GM13977 (cell line): ENCODE results near the gene ATF2.
A peak's percentile ranks its signal among the peaks of the same experiment; 100 is the strongest.

Experiments used
- DNase-seq: peaks from one replicate; pipeline ENCODE4 v3.0.0; 2012; ENCODE audit warnings: low spot score
- in situ Hi-C: fragments of 300-500 bp; cut with MboI; formaldehyde crosslinking; loops from one replicate; pipeline ENCODE4 v1.12.0; 2022; ENCODE audit warnings: low sequenced_read_pairs, low pct_unique_long_range_greater_than_20kb, mixed read lengths, inconsistent platforms; ENCODE audit not compliant: unreplicated experiment
- TF ChIP-seq, protein P1 (sequence below): IDR thresholded peaks from 2 replicates; pipeline ENCODE4 v1.5.1; 2012; ENCODE audit warnings: mild to moderate bottlenecking, control low read depth; ENCODE audit not compliant: insufficient read depth; ENCODE audit errors: extremely low read depth, missing control alignments

The ATF2 gene

DNA sequence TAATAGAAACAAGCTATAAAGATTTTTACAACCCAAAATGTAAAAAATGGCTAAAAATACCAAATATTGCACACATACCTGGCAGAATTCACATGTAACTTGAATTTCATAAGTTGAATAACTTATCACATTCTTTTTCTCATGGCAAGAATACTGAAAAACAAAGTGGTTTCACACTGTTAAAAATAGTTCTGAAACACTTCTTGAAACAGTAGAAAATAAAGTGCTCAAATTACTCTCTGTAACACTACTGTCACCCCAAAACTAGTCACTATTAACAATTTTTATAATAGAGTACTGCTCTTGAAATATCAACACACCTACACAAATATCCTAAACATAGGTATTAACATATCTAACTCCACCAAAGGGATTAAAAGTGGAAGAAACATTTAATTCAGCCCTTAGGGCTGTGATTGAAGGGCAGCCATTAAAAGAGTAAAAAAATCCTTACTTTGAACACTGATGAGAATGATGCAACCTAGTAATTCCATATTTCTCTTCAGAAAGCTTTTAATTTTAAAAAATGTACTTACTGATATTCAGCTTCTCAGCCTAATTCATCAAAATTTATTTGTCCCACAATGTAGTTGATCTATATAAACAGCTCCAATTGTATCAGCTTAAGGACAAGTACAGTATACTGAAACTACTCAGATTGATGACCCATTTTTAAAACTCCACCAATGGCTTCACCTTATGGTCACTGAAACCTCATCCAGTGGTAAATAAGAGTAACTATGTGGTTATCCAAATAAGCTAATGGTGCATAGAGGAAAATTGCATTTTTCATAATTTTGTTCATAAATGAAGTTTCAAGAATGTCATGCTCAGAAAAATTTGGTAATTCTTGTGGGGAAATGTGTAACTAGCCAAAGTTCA is 31.4 kb downstream of the ATF2 start:
- in situ Hi-C loops, result no loop called here
- TF ChIP-seq, protein P1, sequence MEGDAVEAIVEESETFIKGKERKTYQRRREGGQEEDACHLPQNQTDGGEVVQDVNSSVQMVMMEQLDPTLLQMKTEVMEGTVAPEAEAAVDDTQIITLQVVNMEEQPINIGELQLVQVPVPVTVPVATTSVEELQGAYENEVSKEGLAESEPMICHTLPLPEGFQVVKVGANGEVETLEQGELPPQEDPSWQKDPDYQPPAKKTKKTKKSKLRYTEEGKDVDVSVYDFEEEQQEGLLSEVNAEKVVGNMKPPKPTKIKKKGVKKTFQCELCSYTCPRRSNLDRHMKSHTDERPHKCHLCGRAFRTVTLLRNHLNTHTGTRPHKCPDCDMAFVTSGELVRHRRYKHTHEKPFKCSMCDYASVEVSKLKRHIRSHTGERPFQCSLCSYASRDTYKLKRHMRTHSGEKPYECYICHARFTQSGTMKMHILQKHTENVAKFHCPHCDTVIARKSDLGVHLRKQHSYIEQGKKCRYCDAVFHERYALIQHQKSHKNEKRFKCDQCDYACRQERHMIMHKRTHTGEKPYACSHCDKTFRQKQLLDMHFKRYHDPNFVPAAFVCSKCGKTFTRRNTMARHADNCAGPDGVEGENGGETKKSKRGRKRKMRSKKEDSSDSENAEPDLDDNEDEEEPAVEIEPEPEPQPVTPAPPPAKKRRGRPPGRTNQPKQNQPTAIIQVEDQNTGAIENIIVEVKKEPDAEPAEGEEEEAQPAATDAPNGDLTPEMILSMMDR, result no peak
- peak; percentile 7 for DNase-seq

DNA sequence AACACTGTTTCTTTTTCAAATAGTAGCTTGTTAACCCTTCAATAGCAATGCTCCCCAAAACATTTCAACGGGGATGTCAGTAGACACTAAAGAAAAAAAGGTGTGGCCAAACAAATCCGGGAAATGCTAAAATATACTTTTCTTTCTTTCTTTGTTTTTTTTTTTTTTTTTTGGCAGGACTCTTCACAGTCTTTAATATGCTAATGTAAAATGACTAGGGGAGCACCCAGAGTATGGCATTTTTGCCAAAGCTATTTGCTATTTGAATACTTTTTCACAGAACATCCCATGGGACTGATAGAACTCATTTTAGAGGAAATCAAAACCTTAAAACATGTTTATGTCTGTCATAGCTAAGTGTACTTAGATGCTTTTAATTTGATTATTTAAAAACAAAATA is 32.1 kb downstream of the ATF2 start:
- in situ Hi-C loops, result no loop called here
- TF ChIP-seq, protein P1, result no peak
- no peak for DNase-seq

DNA sequence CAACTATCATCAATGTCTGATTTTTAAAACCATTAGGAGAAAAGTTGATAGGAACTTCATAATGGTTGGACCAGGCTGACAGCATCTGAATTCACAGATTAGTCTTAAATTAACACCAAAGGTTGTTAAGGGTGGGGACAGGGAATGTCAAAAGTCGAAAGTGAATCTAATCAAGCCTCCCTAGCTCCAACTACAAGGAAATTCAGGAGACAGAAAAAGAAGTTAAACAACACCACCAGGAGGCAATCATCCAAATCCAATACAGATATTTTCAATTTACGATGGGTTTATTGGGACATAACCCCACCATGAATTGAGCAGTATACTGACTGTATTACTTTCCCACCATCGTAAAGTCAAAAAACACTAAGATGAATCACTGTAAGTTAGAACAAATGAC is 32.8 kb downstream of the ATF2 start:
- no peak for DNase-seq
- in situ Hi-C loops, result no loop called here
- TF ChIP-seq, protein P1, result no peak

DNA sequence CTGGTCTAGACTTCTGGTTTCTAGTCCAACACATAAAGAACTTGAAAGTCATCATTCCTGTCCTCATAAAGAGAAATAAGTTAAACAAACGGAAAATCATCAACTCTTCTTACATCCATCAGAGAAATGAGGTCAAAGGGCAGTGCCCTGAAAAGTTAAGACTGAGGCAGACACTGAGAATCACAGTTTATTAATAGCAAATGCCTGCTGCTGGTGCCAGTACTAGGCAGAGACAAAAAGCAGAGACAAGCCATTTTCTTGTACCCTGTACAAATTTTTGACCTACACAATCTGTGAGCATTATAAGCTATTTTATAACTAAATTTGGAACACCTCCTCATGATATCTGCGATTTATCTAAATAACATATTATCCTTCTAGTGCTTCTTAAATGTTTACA is 36.8 kb downstream of the ATF2 start:
- in situ Hi-C loops, result no loop called here
- no peak for DNase-seq
- TF ChIP-seq, protein P1, result no peak

DNA sequence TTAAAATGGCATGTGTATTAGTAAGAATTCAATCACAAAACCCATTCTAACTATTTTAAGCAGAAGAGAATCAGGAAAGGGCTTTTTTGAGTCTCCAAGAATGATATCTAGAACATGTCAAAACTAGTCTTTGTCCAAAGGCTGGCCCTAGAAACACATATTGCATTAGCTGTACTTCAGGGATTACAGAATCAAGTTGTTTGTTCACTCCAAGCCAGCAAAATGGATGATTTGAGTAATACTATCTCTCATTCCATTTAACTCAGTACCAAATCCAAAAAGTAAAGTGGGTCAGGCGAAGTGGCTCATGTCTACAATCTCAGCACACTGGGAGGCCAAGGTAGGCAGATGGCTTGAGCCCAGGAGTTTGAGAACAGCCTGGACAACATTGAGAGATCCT is 41.3 kb downstream of the ATF2 start:
- in situ Hi-C loops, result no loop called here
- no peak for DNase-seq
- TF ChIP-seq, protein P1, result no peak

DNA sequence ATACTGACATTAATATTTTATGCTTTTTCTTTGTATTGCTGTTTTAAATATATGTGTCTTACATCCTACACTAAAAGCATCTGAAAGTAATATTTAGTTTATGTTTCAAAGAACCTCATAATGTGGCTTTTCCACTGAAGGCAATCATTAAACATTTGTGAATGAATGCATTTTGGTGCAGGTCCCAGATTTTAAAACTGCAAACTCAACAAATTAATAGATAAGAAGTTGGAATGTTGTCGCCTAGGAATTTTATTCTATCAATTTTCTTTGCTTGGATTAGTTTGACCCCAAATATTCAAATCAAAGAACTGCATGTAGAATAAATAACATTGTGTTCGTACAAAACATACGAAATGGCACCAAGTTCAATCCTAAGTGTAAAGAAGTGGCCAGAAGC is 44.7 kb downstream of the ATF2 start:
- in situ Hi-C loops, result no loop called here
- DNase-seq, result no peak
- TF ChIP-seq, protein P1, result no peak
